Skin epidermis (tissue), 12 donors: Measurements from ENCODE around the gene PDZD2.
"Not testable (repeated sequence)": the region's sequence is repeated elsewhere in the genome, so short reads cannot be mapped to it uniquely, and the experiment has no call there.

ENCODE experiments used
- H3K27ac ChIP-seq, 21 experiments: fragments of 200-600 bp; sonication (generic) in 11 of 21; one replicate each; pipeline ENCODE4 v1.5.0; 2020; ENCODE audit warnings: mild to moderate bottlenecking in 3 of 21, inconsistent platforms in 2 of 21, moderate library complexity in 2 of 21
- H3K4me3 ChIP-seq, 7 experiments: fragments of 200-600 bp; sonication (generic) in 2 of 7; one replicate each; pipeline ENCODE4 v1.5.0; 2020; ENCODE audit warnings: inconsistent platforms in 2 of 7, mild to moderate bottlenecking in 2 of 7, moderate library complexity in 1 of 7

Gene PDZD2

DNA sequence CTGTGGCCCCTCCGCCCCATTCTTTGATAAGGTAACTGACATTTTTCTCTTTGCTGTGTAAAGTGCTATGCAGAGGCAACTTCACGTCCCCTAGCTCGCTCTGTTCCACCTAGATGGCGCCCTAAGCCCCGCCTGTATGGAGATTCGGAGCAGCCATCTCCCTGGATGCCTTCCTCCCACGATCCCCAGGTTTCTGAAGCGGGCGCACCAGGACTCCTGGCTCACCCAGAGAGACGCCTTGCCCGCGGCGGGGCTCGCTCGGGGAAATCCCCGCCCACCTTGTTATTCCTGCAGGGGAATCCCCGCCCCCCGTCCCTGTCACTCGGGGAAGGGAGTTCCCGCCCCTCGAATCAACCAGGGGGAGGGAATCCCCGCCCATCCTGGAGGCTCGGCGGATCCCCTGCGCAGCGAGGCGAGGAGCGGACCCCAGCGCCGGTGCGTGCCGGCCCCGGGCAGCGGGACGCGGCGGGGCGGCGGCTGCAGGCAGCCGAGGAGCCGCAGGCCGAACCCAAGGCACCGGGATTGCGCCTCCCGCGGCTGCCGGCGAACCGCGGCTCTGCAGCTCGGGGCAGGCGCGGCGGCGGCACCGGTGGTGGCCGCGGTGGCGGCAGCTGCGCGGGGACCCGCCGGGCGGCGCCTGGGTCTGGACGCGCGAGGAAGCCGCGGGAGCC lies at the start of gene PDZD2:
Gene PDZD2 (plus strand): TSS at position 384 of the 671 bp plus-strand sequence.
- Histone ChIP-seq H3K4me3 (peak within 1 kb of the TSS; percentile 35 to 61 (median 56)), H3K27ac (peak within 1 kb of the TSS in 4 of 21 experiments; percentile 27 to 71 (median 52))

DNA sequence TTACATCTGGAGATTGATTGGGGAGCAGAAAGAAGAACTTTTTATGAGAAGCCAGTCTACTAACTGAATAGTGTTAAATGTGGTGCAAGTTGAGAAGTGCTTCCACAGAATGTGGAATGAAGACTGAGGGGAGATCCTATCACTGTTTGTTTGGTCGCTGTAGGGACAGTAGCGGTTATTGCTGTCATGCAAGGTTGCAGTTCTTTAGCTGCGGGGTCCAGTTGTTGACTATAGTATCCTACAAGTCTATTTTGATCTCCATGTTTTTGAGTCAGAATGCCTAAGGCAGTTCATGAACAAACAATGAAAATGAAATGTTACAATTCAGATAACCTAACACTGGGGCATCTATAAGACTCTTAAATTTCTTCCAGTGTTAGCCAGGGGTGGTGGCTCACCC lies 45.3 kb upstream of the PDZD2 start:
- Histone ChIP-seq H3K27ac (no peak overlapping the region), H3K4me3 (no peak overlapping the region)

DNA sequence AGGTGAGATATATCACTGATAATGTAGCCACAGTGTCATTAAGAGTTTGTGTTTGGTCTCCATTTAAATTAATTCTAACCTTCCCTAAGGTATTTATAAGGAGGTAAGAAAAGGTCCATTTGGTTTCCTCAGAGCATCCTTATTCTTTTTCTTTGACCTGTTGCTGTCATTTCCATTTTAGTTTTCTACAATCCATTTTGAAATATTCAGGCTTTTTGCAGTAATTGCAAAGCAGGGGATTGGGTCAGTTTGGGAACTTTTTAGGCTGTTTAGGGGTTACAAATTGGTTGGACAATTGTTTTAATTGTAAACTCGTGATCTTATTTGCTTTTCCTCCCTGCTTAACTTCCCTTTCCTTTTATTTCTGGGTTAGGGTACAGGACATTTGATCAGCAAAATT lies 42.6 kb upstream of the PDZD2 start:
- Histone ChIP-seq H3K27ac (no peak overlapping the region), H3K4me3 (no peak overlapping the region)

DNA sequence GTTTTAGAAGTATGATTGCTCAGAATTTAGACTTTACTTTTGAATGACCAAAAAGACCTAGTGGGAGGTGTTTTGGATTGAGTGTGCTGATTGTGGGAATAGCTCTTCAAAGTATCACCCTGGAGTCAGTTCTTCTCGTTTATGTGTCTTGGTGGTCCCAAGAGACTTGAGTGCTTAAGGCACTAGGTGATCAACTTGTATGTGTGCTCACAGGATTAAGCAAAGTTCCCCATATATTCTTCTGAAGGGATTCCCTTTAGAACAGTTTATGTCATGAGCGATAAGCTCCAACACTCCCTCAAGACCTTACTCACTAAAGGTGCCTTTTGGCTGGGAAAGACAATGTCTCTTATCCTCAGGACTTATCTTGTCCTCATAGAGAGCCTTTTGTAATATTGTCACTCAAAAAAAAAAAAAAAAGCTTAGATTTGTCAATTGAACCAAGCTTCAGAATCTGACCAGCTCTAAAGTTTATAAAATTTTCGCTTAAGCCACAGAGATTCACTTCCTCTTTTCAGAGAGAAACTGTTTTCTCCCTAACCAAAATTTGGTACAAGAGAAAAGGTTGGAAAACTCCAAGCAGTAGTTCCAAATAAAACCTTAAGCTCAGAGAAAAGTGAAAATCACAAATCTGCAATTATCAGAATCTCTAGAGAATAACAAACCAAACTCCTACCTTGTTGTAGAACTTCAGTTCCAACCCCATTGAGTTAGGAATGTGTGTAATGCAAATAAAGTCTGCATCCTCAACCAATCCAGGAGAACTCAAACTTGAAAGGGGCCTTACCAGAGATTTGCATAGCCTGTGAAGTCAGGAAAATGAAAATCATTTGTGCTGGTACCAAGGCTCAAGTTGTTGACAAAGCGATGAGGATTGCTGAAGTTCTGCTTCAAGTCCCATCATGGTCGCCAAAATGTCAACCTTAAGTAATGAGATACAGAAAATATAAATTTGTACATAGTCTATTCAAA lies 40.0 kb upstream of the PDZD2 start:
- H3K27ac ChIP-seq, result no peak overlapping the region
- no peak overlapping the region for H3K4me3 ChIP-seq

DNA sequence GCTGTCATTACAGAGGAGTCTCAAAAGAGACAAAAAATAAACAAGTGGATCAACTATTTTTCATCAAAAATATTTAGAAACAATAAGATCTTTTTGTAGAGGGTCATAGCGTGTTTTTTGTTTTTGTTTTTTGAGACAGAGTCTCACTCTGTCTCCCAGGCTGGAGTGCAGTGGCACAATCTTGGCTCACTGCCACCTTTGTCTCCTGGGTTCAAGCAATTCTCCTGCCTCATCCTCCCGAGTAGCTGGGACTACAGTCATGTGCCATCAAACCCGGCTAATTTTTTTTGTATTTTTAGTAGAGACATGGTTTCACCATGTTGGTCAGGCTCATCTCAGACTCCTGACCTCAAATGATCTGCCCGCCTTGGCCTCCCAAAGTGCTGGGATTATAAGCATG lies 36.6 kb upstream of the PDZD2 start:
- not testable (repeated sequence) for H3K4me3 ChIP-seq, H3K27ac ChIP-seq

DNA sequence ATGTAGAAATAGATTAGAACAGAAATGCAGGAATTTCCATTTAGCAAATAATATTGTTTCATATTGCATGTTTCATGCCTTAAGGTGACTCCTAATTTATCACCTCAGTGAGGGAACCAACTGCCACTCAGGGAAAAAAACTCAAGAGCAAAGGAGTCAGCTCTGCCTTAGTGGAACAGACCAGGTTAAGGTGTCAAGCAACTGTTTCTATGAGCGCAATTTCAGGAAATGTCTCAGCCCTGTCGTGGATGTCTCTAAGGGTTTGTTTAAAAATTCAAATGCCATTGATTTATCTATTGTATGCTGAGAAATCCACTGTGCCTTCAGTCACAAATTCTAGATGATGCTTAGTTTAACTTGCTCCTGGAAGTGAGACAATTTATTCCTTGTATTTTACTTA lies 34.7 kb upstream of the PDZD2 start:
- no peak overlapping the region for H3K27ac ChIP-seq
- H3K4me3 ChIP-seq, result no peak overlapping the region

DNA sequence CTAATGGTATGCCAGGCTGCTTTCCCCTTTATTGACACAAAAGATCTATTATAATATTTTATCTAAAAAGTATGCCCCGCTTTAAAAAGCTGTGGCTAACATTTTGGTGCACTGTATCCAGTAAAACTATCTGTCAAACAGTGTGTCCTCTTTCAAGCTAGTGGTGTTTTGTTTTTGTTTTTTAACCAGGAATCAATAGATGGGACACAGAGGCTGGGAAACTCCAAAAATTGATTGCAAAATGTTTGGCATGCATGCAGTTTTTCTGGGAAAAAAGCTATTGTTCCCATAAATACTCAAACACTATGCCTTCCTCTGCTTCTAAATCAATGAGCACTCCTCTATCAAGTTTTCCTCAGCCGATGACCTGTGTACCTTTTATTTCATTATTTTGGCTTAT lies 34.3 kb upstream of the PDZD2 start:
- H3K27ac ChIP-seq, result no peak overlapping the region
- no peak overlapping the region for H3K4me3 ChIP-seq

DNA sequence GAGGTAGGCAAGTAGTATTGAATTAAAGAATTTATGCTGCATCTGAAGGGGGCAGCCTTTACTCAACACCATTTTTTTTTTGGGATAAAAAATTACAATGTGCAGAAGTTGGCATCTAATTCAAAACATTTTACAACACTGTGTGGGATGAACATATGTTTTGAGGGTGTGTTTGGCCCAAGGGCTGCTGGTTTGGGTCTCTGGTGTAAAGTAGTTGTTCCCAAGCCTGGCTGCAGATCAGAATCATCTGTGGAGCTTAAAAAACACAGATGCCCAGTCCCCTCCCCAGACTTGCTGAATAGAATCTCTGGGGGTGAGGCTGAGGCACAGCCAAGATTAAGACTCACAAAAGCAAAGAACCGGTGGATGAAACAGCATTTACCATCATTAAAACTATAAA lies 33.0 kb upstream of the PDZD2 start:
- Histone ChIP-seq H3K27ac (no peak overlapping the region), H3K4me3 (no peak overlapping the region)

DNA sequence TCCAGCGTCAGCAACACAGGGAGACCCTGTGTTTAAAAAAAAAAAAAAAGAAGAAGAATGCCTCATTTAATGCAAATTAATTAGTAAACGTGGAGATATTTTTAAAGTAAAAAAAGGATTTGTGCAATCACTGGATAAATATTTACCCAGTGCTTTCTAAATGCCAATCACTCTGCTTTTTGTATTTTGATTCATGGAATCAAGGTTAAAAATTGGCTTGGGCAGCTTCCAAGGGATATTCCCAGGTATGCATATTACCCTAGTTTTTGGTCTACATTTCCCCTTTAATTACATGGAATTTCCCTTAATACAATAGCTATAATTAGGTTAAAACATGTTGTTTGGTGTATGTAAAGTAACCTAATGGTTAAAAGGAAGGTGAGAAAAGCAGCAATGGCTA lies 31.4 kb upstream of the PDZD2 start:
- H3K27ac ChIP-seq, result no peak overlapping the region

DNA sequence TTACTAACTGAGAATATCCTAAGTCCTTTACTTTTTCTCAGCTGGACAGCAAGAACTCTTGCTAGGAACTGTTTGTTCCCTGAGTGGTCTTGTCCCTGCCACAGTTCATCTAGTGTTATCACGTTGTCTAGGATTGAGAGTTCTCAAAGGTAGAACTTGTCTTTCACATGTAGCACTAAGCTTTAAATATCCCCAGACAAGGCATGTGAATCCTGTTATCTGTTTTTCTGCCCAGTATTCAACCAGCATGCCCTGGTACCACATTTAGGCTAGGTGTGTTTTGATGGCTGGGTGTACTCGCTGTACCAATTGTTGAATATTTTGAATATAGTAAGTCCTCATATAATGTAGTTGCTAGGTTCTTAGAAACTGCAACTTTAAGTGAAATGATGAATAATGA lies 27.9 kb upstream of the PDZD2 start:
- Histone ChIP-seq H3K4me3 (no peak overlapping the region), H3K27ac (no peak overlapping the region)

More for the DNA sequence above, 31.4 kb upstream of the PDZD2 start:
- H3K4me3 ChIP-seq, result no peak overlapping the region

DNA sequence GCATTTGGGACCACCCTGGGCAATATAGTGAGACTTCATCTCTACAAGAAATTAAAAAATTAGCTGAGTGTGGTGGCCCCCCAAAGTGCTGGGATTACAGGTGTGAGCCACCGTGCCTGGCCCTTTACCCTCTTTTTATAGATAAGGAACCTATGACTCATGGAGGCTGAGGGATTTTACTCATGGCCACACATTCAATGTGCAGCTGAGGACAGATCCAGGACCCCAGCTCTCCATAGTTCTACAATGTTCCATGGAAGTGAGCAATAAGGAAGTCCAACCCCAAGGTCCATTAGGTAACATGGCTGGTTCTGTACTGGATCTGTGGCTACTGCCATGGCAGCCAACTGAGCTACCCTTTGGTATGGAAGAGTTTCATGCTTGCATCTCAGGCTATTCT lies 25.3 kb upstream of the PDZD2 start:
- Histone ChIP-seq H3K4me3 (no peak overlapping the region), H3K27ac (no peak overlapping the region)

DNA sequence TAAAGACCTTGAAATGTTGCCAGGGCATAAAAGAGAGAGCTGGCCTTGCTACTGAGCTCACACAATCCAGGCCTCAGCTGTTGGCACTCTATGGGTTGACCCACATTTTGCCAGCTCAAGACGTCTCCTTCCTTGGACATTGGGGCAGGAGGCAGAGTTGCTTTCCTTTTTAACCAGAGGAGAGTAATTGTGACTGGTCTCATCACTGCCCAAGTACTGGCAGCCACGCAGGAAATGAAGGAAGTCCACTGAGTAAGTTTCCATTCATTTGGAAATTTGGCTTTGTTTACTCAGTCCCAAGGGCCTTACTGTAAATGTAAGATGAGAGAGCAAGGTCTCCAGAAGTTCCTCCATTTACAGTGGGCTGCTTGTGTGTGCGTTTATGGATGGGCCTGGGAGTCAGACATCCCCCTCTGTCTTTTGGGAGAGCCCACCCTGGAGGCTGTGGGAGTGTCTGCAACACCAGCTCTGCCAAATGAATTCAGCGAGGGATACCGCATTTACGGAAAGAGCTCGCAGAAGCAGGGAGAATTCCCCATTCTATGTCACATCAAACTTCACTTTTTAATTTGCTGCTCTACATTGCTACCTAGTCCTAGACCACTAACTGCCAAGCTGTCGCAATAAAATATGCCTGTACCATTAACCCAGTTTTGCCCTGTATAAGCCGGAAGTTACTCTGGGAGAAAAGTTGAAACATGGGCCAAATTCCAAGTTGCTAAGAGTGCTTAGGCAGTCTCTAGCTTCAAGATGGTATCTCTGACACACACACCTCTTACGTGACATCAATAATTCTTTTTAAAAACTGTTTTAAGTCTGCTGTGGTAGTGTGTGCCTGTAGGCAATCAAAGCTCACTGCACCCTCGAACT lies 24.5 kb upstream of the PDZD2 start:
- H3K27ac ChIP-seq, result no peak overlapping the region

DNA sequence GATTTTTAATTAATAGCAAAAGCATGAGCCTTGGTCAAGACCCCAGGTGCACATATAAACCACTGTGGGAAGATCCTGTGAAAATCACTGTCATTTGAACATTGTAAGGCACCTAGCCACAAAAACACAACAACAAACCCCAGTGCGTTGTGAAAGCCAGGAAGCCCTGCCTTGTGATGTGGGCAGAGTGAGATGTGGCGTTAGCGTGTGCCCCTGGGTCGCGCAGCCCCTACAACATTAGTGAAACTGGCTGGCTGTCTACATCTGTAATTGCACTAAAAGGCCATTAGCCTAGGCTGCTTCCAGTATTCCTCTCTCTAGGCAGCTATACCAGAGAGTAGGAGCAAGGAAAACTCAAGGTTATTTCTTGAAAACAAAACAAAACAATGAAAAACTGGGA lies 21.1 kb upstream of the PDZD2 start:
- Histone ChIP-seq H3K27ac (no peak overlapping the region), H3K4me3 (no peak overlapping the region)

More for the DNA sequence above, 24.5 kb upstream of the PDZD2 start:
- no peak overlapping the region for H3K4me3 ChIP-seq

DNA sequence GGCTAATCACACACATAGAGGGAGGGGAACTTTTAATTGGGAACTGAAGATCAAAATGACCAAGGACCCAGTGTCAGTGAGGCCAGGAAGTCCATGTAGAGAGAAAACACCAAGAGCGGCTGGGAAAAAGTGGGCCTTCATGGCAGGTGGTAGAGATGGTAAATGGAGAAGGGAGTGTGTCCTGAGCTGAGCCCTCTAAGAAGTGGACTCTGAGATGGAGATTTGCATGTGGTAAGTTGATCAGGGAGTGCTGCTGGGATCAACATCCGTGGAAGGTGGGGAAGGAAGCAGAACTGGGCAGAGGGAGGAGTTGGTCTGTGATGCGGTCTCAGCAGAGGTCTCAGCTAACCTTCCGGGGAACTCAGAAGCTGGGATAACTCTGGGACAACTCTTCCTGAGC lies 18.9 kb upstream of the PDZD2 start:
- H3K27ac ChIP-seq, result no peak overlapping the region

DNA sequence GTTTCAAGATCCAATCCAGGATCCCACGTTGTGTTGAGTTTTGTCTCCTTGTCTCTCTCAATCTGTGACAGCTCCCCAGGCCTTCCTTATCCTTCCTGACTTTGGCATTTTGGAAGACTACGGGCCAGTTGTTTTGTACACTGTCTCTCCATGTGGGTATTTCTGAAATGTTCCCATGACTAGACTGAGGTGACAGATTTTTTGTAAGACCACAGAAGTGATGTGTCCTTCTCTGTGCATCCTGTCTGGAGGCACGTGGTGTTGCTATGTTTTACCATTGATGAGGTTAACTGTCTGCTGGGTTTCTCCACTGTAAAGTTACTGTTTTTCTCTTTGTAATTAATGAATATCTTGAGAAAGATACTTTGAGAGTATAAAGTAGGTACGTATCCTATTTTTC lies 15.7 kb upstream of the PDZD2 start:
- Histone ChIP-seq H3K27ac (no peak overlapping the region), H3K4me3 (no peak overlapping the region)

More for the DNA sequence above, 18.9 kb upstream of the PDZD2 start:
- no peak overlapping the region for H3K4me3 ChIP-seq

DNA sequence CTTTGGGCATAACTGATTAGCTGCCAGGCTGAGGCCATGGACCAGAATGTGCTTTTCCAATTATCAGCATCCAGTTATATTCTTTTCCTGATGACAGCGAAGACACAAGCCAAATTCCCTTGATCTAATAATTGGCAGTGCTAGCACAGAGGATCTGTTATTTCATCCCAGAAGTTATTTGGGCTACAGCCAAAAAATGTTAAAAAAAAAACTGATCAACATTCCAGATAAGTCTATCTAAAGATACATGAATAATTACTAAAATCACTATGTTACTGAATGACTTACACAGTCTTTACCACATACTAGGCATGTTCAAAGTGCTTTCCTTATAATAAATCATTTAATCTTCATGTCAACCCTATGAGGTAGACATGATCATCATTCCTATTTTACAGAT lies 13.5 kb upstream of the PDZD2 start:
- no peak overlapping the region for H3K27ac ChIP-seq
- no peak overlapping the region for H3K4me3 ChIP-seq

DNA sequence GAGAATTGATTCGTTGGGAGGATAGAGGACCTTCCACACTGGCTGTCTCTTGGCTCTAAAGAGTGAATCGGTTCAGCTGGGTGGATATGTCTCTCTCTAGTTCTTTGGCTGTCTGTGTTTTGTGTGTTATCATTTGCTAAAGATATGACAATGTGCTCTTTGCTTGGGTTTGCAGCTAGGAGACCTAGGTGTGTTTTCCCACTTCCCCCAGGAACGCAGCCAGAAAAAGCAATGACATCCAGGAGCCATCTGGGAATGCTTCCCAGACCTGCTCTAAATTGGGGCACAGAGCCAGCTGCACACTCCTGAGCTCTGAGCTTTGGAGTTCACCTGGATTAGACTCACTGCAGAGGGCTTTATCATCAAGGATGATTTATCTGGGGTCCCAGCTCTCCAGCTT lies 12.8 kb upstream of the PDZD2 start:
- Histone ChIP-seq H3K27ac (no peak overlapping the region), H3K4me3 (no peak overlapping the region)

DNA sequence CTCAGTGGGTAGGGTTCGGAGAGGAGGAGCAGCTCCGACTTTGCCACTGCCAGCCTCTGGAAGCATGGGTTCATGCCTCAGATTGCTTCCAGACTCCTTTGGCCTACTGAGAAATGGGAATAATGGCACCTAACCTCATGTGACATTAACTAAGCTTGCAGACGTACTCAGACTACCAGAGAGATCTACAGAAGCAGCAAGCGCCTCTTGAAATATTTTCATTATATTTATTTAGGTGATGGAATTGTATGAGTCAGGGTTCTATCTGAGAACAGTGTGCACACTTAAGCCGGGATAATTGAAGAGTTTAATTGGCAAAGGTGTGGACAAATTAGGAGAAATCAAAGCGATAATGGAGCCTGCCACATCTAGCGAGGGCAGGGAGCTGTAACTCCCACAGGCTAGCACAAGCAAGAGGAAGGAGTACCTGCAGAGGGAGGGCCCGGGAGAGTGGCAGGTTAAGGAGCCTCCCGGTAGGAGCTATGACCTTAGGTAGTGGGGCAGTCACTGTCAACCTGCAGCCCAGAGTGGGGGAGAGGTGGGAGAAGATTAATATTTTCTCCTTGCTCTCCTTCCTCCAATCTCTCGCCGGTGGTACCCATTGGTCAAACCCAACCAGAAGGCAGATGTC lies 12.2 kb upstream of the PDZD2 start:
- Histone ChIP-seq H3K27ac (no peak overlapping the region), H3K4me3 (no peak overlapping the region)

DNA sequence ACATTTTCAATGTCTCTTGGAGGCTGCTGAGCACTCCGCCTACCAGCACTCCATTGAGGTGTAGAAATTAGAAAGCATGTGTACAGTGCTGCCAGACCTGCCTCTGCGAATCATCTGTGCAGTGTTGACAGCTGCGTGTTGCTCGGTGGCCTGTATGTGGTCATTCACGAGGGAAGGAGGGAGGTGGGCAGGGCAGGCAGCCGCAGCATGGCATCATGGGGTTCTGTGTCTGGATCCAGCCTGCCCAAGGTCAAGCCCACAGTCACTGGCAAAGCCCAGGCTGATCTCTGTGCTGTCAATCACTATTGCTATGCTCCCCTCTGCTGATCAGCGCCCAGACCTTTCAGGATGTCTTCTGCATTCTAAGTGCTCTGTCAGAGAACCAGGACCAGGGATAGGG lies 8.0 kb upstream of the PDZD2 start:
- no peak overlapping the region for H3K27ac ChIP-seq
- no peak overlapping the region for H3K4me3 ChIP-seq

DNA sequence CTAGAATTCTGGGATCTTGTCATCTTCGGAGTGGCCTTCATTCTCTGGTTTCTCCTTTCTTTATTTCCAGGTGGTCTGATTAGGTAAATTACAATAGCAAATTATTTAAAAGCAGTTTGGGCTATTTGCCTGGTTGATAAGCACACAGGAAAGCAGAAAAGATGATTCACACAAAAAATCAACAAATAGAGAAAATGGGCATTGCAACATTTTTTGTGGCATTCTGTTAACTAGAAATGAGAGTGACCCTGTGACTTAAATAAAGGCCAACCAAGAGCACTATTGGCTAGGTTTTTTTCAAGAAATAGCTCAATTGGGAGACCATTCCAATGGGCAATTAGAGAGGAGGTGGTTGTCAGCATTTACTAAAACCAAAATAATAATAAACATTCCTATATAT lies 6.5 kb upstream of the PDZD2 start:
- Histone ChIP-seq H3K27ac (no peak overlapping the region), H3K4me3 (no peak overlapping the region)
